Stimulated activated naive CD4-positive, alpha-beta T cell (primary cell): ENCODE data around the gene FAM168A.

Experiments
- DNase-seq, 6 experiments: peaks; one replicate each; lab custom pipeline; 2025; lab: John Stamatoyannopoulos, UW

Gene FAM168A

DNA sequence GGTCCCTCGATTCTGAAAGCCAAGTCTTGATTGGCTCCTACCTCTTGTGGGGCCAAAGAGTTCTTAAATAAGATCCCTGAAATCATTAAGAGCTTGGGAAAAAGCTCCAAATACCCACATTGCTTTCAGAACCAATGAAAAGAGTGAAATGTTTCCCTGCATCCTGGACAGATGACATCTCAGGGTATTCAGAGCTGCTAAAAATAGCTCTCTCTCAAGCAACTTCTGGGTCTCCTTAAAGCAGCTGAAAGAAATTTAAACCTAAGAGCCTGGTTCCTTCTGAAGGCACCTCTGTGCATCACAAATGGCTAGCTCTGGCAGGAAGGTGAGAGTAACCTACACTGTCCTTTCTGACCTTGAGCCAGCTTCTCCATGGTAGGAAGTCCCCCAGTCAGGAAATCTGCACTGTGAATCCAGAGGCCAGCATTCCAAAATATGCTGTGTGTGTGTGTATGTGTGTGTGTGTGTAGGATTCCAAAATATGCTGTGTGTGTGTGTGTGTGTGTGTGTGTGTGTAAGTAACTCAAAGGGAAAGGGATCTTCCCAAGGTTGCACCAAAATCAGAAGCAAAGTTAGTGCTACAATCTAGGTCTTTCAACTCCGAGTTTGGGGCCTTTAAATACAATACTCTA lies 171.6 kb downstream of the FAM168A start:
- no peak for DNase-seq

- DNase-seq, result no peak
Measured at GRCh38 chr11:73425108-73425507, 172.8 kb downstream of the FAM168A start.

DNA sequence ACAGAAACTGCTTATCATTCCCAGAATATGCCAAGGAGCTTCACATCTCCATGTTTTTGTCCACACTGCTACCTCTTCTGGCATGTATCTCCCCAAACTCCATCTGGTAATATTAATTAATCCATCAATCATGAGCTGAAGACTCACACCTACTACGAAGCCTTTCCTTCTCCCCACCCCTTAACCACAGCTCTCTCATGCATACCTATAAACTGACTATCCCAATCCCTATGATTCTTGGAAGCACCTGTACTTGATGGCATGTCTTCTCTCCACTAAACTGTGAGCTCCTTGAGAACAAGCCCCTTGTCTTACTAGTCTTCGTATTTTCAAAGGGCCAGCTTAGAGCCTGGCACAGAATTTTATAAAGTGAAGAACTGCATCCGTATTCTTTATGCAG lies 174.4 kb downstream of the FAM168A start:
- no peak for DNase-seq

GRCh38 chr11:73422886-73423285 lies 175.0 kb downstream of the FAM168A start:
- DNase-seq, result no peak

DNA sequence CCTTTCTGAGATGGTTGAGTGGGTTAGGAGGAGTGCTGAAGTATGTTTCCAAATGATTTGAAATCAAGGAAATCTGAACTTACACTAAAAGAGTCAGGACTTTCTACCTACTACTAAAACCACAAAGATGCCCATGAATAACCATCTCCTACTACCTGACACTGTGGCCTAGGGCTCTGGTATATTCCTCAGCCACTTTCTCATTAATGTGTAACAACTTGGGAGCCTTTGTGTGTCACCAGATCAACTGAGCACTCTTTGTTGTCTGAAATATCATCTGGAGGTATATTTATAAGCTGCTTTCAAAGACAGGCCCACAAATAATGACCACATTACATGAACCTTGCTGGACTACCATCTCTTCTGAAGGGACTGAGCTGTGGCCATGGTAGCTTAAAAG lies 177.8 kb downstream of the FAM168A start:
- DNase-seq, result no peak

DNA sequence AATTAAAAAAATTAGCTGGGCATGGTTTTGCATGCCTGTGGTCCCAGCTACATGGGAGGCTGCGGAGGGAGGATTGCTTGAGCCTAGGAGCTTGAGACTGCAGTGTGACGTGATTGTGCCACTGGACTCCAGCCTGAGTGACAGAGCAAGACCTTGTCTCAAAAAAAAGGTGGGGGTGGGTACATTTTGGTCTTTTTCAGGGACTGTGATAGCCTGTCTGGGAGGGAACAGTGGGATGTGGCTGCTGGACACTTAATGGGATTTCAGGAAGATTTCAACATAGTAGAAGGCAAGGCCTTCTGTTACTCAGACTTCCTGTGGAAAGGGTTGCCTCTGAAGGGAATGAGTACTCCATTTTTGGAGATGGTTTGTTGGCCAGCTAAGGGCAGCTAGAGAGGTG lies 181.1 kb downstream of the FAM168A start:
- no peak for DNase-seq

- DNase-seq, result no peak
Measured at GRCh38 chr11:73415854-73416615, 181.9 kb downstream of the FAM168A start.

DNA sequence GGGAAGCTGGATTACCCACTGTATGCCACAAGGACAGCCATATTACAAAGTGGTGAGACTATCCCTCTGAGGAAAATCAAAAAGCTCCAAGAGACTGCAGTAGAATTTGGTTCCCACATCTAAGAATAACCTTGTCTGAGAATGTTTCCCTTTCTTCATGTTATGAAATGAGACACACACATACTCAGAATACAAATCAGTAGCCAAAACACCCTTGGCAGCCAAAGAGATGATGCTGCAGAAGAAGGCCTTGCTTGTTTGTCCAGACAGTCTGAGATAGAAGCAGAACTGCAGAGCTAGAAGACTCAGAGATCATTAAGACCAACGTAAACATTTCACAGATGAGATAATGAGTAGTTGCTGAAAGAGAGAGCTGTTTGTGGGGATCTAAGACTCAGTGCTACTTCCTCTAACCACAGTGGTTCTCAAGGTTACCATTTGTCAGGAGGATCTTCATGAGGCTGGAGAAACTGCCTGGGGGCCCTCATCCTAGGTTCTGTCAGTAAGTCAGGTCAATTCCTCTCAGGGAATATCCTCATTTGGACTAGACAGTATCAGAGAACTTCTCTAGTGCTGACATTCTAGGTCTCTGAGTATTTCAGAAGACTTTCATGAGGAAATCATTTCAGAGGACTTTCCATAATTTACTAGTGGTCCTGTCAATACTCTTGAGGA lies 182.8 kb downstream of the FAM168A start:
- DNase-seq, result no peak

GRCh38 chr11:73413256-73413655 lies 184.7 kb downstream of the FAM168A start:
- no peak for DNase-seq

- DNase-seq, result no peak
Measured at GRCh38 chr11:73412308-73412707, 185.6 kb downstream of the FAM168A start.

GRCh38 chr11:73411031-73411430 lies 186.9 kb downstream of the FAM168A start:
- no peak for DNase-seq

- no peak for DNase-seq
Measured at GRCh38 chr11:73410627-73411026, 187.3 kb downstream of the FAM168A start.

DNA sequence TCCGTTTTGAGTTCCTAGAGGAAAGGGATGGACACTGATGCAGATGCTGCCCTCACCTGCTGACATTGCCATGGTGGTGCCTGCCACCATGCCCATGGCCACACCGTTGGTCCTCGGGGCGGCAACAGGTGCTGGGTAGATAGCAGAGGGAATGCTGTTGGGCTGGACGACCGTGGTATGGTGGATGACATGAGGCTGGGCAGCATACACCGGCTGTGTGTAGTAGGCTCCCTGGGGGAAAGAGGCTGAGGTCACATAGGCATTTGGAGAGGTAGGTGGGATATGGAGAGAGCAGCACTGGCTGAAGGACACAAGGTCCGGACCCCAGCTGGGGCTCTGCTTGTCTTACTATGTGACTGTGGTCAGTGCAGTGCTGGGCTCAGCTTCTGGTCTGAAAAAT lies 188.5 kb downstream of the FAM168A start:
- DNase-seq, result no peak

GRCh38 chr11:73406619-73407018 lies 191.3 kb downstream of the FAM168A start:
- DNase-seq, result no peak

DNA sequence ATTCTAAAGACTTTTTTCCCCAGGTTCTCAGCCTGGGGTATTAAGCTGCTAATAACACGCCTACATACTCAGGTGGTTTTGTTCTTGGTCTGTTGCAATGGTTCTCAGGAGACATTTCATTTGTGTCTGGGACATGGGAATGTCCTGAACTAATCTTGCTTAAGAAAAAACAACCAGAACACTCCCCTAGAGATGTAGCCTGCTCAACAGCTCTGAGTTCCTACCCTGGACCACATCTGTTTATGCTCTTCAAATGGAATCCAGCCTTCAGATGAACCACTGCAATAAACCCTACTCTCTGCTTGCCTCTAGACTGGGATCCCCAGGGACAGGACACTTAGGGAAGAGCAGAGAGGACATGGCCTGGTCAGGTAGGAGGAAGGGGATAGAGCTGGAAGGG lies 191.8 kb downstream of the FAM168A start:
- DNase-seq, result no peak

DNA sequence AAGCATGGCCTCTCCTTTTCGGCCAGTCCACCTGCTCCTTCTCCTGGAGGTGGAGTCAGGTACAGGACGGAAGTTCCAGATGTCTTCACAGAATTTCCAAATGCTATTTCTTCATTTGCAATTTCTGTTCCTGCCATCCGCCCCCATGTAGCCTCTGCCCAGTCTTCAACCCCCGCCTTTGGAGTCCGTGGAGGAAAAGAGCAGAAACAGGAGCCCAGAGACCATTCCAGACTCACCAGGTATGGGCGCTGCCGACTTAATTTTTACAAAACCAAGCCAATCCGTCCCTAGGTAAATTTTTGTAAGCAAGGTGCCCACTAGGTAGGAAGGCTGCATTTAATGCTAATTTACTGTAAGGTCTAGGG lies 192.8 kb downstream of the FAM168A start:
- DNase-seq, result no peak

DNA sequence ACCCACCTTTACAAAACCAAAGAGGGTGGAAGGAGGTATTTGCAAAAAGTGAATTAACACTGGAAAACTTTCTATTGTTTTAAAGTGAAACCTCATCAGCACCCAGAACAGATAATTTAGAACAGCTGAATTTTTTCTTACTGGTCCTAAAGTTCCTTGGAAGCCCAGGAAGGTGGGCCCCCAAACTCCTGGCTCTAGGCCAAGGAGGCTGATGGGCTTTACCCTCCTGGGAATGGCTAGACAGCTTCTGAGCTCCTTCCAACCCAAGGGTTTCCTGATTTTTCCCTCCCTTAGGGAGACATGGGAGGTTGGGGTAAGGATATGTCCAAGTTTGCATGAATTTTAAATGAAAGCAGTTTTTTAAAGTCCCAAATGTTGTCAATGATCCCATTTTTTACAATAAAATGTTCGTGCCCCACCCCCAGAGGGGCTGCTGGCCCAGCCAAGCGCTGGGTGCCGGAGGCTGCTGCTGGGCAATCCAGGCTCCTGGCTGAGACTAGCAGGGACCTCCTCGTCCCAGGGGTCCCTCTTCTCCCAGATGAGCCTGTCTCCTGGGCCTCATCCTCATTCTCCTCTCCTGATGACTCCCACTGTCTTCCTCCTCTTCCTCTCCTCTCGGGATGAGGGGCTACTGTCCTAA lies 193.3 kb downstream of the FAM168A start:
- DNase-seq, result no peak

GRCh38 chr11:73404048-73404447 lies 193.9 kb downstream of the FAM168A start:
- no peak for DNase-seq

- DNase-seq, result no peak
Measured at GRCh38 chr11:73403541-73403940, 194.4 kb downstream of the FAM168A start.

DNA sequence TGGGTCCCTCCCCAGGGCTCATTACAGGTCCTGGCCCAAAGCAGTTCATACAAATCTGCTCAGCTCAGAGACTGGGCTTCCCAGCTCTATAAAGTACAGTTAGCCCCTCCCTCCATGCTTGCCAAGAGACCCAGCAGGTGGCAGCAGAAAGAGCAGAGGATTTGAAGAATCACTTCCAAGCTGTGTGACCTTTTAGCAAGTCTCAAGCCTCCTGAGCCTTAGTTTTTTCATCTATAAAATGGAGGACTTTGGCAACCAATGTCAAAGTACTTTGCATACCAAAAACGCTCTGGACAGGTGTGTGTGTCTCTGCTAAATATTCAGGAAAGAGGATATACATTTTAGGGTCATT lies 195.1 kb downstream of the FAM168A start:
- no peak for DNase-seq

DNA sequence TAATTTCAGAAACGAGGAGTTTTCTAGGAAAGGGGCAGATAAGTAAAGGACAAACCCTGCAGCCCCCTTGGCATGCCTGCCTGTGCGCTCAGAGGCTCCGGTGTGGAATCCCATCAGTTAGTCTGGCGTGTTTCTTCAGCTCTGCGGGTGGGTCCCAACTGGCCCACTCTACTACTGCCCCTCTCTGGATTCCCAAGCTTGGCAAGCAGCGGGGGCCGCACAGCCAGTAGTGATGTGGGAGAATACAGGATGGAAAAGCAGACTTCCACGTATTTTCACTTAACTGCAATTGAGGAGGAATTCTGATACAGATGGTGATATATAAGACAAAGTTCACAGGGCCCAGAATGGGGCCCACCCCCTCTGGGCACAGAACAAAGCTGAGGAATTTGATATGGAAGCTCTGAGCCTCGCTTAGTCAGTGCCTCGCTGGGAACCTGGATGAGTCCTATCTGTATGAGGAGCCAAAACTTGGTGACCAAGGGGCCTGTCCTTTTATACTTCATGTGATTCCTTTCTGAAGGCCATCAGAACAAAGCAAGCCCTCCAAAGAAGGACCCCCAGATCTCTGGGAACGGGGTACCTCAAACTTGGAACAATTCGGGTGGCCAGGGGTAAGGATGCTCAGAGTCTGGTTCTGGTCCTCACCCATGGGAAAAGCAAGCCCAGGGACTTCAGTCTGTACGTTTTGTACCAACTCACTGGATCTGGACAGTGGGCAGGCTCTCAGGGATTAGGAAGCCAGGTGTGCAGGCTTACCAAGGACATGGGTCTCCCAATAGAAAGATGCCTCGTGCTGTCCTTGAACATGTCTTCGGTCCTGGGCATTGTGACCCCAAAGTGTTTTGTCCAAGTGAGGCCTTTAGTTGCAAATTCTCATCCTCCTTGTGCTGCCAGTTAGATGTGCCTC lies 195.7 kb downstream of the FAM168A start:
- no peak for DNase-seq
